GM21526 (cell line): ENCODE data around the gene LRRN4.

Experiments used
- ATAC-seq: cut with Tn5 transposase; IDR thresholded peaks from one replicate; pipeline ENCODE4 v1.9.1; 2021; ENCODE audit warnings: moderate library complexity; ENCODE audit not compliant: unreplicated experiment, low FRiP score

Gene LRRN4

DNA sequence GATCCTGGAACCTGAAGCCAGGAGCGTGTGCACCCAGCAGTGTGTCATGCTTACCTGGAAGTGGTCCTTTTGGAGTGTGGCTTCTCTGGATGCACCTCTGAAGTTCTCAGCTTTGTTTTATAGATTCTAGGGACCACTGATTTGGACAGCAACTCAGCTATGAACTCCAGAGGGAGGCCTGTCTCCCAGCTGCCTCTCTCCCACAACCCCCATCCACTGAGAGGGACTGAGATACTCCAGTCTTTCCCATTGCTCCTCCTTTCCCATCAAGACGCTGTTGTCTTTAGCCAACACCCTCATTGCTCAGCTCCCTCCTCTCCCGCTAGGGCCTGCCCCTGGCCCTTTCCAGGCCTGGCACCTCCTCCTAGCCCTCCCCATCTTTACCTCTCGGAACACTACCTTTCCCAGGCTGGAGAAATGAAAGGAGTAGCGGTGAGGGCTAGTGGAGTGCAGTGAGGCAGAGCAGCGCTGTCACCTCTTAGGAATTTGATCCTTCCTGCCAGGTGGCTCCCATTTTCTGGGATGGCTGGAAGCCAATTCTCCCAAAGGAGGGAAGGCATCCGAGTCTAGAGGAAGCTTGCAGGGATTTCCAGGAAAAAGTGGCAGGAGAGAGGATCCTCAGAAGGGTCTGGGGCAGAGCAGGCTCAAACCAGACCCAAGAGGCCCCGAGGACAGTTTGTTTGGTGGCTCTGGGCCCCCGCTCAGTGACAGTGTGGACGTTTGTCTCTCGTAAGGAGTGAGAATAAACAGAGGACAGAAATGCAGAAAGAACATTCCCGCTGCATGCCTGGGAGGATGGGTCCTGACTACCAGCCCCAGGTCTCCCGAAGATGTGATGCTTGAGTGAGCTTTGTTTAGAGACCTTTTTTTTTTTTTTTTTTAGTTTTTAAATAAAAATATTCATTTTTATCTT lies at the start of gene LRRN4:
LRRN4 (minus strand) TSS at position 285 of the 913 bp plus-strand sequence. CDS start 1,261 bp downstream, outside the sequence.
- ATAC-seq: no peak

DNA sequence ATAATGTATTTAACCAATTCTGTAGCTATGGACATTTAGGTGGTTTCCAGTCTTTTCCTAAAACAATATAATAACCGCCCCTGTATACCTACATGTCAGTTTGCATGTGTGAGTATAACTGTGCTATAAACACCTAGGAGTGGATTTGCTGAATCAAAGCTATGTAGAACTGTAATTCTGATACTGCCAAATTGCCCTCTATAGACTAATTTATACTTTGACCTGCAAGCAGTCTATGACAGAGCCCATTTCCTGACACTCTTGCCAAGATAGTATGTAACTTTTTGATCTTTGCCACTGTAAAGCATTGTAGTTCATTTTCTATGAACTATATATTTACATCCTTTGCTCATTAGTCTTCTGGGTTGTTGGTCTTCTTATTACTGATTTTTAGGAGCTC lies 49.4 kb upstream of the LRRN4 start:
- ATAC-seq: no peak

DNA sequence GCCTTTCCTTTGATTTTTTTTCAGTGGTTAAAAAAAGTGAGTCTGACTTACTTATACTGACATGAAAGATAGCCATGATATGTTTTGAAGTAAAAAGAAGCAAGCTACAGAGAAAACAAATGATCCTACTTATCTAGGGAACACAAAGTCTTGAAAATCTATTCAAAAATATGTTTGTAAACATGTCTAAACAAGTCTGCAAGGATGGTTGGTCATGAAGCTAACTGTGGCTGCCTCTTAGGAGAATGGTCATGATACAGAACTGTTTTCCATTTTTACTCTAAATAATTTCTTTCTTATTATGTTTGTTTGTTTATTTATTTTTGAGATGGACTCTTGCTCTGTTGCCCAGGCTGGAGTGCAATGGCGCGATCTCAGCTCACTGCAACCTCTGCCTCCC lies 47.5 kb upstream of the LRRN4 start:
- no peak for ATAC-seq

DNA sequence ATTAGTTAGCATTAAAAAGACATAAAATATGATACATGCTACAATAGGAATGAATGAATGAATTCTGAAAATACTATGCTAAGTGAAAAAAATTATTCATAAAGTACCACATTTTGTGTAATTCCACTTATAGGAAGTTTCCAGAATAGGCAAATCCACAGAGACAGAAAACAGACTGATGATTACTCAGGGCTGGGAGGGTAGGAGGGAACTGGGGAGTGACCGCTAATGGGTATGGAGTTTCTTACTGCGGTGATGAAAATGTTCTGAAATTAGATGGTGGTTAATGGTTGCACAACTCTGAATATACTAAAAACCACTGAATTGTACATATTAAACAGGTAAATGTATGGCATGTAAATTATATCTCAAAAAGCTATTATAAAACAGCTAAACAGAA lies 46.4 kb upstream of the LRRN4 start:
- no peak for ATAC-seq

DNA sequence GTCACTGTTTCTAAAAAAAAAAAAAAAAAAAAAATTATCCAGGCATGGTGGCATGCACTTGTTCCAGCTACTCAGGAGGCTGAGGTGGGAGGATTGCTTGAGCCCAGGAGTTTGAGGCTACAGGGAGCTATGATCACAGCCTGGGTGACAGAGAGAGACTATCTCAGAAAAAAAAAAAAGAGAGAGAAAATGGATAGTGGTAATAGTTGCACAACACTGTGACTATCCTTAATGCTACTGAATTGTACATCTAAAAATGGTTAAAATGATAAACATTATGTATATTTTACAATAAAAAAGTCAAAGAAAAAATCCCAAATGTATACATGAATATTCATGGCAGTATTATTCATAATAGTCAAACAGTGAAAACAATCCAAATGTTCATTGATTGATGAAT lies 46.0 kb upstream of the LRRN4 start:
- ATAC-seq: no peak

DNA sequence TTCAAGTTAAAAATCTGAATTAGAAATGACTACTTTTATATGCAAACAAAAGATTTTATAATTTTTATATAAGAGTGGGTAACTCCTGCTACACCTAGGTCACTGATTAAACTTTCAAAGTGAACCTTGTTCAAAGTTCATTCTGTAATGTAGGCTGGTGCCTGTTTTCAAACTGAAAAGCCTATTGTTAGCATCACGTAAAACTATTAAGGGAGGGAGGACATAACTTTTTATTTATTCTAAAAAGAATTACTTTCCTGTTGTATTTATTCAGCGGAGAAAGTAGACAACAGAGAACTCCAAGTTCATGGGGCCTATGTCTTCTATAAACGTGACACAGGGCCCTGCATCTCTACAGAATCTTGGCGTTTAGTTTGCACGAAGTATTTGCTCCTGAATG lies 41.5 kb upstream of the LRRN4 start:
- ATAC-seq: no peak

DNA sequence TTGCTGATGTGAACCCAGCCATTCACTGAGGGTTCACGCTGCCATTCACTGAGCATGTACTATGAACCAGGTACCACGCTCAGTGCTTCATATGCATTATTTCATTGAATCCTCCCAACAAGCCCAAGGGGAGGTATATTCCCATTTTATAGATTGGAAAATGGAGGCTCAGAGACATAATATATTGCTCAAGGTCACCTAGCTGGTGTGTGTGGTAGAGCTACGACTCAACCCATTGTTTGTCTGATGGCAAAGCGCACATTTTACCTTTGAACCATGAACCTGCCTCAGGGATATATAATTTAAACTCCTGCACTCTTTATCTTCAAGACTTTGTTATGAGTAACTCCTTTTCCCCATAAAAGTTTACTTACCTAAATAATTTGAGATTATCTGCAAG lies 40.7 kb upstream of the LRRN4 start:
- ATAC-seq: no peak

DNA sequence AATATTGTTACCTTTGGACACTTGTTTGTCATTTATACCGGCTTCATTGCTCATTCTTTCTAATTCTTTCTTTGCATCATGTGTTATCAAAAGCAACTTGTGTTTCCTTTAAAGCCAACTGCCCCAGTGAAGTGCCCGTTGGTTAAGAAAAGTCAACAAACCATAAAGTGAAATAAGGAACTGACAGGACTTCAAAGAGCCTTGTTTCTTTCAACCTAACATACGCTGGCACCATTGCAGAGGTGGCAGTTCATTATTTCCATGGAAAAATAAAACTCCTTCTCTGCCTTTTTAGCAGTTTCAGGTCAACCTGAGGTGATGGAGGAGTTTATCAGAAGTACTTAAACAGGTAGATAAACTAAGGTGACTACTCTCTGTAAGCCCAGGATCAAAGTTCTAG lies 40.2 kb upstream of the LRRN4 start:
- ATAC-seq: no peak

DNA sequence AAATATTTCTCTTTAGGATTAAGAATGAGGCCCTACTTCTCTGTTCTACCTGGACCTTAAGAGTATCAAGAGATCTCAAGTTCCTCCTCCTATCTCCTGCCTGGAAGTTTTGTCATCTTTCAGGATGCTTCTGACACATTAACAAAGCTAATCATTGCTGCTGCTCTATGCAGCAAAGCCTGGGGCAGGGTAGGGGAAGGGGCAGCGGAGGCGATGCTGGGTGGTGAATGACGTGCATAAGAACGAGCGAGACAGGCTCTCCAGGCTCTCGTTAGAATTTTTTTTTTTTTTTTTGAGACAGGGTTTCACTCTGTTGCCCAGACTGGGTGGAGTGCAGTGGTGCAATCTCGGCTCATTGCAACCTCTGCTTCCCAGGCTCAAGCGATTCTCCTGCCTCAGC lies 37.8 kb upstream of the LRRN4 start:
- ATAC-seq: no peak

DNA sequence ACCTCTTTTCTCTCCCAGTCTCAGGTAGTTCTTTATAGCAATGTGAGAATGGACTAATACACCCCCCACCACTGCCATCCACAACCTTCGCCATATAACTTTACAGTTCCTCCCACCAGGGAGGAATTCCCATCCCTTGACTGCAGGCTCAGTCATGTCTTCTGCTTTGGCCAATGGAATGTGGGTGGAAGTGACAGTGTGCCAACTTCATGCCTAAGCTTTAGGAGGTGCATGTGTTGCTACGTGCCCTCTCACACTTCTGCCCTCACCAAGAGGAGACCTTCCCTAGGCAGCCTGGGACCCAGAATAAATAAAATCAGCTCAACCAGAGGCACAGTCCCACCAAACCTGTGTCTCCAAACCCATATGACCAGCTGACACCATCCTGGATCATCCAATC lies 33.0 kb upstream of the LRRN4 start:
- ATAC-seq: no peak

DNA sequence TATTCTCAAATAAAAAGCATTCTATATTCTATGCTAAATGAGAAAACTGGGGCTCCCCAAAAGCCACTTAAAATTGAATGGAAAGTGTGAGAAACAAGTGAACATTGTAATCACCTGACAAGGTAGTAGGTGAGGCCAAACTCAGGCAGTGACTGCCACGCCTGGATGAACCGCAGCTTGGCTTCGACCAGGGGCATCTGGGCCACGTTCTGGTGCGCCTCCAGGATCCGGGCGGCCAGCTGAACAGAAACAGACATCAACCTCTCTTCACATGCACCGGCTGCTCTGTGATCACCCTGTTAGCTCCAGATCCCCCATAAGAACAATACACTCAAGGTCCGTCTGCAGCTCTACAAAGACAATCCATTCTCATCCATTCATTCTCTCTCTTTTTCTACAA lies 30.1 kb upstream of the LRRN4 start:
- no peak for ATAC-seq

DNA sequence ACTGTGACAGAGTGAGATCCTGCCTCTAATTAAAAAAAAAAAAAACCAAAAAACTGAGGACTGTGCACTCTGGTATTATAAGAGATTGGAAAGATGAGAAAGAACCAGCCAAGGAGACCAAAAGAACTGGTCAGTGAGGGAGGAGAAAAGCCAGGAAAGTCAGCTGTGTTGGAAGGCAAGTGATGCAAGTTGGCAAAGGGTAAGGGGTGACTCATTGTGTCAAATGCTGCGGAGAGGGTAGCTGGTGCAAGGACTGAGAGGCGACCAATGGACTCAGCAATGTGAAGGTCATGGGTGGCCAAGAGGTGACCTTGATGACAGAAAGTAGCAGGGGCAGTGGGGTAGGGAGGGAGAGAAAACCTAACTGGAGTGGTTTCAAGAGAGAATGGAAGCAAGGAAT lies 27.4 kb upstream of the LRRN4 start:
- no peak for ATAC-seq

DNA sequence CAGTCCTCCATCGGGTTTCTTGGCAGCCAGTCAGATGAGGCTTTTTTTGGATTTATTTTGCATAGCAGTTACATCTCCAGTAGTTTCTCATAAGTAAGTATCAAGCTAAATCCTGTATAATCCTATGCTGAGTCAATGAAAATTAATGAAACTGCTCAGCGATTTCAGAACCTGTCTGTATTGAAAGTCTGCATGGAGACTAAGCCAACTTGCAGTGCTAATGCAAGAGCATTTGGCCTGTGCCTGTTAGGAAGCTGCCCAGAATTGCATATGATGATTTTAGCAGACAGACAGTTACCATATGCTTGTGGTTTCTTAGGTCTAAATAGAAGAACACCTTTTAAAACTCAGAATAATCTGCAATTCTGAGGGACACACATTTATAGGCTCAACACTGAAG lies 25.2 kb upstream of the LRRN4 start:
- no peak for ATAC-seq

DNA sequence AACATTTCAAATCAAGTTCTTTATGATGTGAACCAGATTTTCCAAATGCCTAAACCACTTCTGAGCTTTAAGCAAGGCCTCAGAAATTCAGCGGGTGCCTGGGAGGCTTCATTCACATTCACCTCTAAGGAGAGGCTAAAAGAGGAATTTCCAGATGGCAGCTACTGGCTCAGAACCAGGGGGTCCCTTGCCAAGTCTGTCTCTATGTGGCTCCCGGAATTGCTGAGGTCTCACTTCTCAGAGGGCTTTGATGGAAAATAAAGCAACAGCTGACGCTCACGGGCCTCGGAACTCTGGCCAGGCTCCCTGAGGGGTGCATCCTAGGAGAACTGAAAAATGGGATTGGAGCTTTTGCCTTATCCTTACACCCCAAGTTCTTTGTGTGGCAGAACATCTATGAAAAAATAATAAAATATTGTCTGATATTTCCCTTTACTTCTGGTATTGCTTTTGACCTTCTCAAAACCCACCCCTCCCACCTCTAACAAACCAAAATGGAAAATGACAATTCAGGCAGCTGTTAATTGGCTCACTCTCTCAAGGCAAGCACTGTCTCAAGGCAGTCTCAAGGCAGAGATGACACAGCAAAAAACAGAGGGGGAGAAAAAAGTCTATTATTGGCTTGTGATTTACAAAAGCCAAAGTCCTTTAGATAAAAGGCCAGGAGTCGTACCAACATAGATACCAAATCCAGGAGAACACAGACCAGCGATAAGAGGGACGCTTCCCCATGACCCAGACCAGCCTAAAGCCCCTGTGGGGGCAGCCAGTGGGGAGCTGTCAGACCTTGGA lies 21.8 kb upstream of the LRRN4 start:
- no peak for ATAC-seq

DNA sequence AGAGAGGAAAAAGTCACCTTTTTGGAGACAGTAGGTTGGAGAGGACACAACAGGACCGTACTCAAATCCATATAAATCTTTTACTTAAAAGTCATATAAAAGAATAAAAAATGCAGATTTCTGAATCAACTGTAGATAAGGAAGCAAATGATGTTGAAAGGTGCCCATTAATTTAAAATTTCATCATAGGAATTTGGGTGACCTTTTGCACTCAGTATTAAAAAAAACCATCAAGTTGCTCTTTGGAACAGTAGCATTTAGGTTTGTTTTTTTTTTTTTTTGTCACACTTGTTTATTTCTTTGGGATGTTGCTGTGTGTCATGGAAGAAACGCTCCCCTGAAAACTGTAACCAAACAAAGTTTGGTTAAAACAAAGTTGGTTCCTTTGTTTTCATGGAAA lies 20.9 kb upstream of the LRRN4 start:
- no peak for ATAC-seq

DNA sequence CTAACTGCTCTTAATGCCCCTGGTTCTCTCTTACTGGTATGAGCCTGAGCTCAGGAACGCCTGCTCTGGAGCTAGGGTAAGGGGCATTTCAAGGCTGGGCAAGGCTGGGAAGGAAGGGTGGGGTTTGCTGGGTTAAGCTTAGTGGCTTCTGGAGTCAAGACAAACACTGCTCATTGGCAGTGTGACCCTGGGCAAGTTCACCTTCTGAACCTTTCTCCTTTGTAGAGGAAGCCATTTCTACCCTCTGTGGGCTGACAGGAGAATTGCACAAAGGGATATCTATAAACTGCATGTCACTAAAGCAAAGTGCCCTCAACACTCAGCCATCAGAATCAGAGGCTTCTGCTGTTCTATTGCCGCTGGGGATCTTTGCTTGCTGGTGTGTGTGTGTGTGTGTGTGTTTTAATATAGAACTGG lies 20.3 kb upstream of the LRRN4 start:
- no peak for ATAC-seq

DNA sequence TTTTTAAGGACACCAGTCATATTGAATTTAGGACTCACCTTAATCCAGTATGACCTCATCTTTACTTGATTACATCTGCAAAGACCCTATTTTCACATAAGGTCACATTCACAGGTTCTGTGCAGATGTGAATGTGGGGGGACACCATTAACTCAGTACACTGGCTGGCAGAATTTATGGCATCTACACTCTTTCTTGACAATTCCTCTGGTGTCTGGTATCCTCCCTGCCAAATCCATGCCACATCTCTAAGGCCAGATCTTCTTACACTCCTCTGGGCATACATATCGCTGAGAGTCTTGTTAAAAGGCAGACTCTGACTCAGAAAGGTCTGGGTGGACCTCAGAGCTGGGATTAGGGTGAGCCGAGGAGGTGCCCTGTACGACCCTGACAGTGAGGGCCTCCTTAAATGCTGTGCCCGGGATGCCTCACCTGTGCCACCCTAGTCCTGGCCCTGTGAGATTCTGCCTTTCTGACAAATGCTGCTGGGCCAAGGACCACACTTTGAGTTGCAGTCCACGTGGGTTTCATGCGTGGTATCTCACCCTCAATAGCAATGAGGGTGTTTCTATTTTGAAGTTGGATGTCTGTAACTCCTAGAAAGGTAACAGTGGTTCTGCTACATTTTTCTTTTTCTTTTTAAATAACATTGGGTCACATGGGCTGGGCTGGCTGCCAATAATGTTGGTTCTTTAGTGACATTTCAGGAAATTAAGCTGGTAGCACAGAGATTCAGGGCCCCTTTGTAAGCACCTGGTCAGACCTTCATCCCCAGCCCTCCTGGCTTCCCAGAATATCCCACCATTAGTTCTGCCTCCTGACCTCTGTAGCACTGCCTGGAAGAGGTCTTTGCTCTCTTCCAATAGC lies 17.2 kb upstream of the LRRN4 start:
- no peak for ATAC-seq

DNA sequence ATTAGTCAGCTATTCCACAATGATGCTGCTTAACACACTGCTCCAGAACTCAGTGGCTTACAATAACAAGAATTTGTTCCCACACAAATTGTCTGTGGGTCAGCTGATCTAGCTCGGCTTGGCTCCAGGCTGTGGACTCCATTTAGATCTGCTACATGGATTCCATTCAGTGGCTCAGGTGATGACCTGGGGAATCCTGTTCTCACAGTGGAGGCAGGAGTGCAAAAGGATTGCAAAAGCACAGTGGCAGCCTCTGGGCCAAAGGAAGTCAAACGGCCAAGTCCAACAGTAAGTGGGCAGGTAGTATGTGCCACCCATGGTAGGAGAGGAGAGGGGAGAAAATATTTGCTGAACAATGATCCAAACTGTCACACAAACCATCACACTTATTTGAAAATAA lies 15.8 kb upstream of the LRRN4 start:
- ATAC-seq: no peak

DNA sequence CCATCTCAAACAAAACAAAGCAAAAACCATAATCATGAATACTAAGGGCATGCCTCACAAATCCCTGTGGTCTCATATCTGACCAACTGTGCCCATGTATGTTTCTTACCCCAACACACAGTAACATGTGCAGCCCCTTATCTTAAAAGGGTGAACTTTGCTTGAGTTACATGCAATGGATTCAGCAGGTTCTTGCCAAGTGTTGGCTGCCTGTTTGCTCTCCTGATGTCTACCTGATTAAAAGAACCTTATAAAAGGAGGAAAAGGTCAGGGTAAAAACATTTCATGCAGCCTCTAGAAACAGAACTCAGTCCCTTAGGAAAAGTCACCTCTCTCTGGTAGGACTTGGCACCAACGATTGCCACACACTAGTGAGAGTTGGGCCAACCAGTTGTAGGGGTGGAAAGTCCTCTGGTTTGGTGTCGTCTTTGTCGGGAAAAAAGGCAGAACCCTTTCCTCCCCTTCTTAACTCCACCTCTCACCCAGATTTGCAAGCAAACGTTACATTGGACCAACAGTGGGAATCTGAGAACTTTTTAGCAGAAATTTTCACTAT lies 14.0 kb upstream of the LRRN4 start:
- ATAC-seq: no peak

DNA sequence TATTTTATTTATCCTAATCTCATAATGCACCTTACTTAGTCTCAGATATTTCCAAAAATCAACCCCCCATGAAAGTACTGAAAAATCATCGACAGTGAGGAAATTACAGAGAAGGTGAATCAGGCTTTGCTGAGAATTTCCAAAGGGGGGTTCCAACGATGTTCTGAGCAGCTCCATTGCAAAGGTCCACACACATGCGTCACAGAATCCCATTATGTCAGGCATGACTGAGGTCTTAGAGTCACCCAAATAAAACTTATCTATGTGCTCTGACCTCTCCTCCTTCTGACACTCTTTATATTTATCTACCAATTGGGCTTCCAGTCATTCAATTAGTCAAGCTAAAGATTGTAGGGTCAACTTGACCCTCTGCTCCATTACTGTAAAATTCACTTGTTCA lies 12.7 kb upstream of the LRRN4 start:
- no peak for ATAC-seq

DNA sequence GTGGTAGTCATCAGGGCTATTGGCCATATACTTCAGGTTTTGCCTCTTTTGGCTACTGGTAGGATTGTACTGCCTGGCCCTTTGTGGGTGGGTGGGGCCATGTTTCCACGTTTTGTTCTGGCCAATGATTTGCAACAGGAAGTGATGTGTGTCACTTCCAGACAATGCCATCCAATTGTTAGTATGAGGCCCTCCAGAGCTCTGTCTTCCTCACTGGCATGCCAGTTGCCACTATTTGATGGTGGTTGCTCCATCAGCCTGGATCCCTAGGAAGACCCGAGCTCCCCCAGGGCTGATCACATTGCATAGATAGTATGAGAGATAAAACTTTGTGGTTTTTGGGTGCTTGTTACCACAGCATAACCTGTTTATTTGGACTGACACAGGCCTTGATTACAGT lies 7.7 kb upstream of the LRRN4 start:
- no peak for ATAC-seq
